GM19035 (cell line): ENCODE data around the gene XDH.
A peak's percentile ranks its signal among the peaks of the same experiment; 100 is the strongest.

Experiments
- ATAC-seq: cut with Tn5 transposase; IDR thresholded peaks from one replicate; pipeline ENCODE4 v1.9.1; 2021; ENCODE audit not compliant: unreplicated experiment

Gene XDH

DNA sequence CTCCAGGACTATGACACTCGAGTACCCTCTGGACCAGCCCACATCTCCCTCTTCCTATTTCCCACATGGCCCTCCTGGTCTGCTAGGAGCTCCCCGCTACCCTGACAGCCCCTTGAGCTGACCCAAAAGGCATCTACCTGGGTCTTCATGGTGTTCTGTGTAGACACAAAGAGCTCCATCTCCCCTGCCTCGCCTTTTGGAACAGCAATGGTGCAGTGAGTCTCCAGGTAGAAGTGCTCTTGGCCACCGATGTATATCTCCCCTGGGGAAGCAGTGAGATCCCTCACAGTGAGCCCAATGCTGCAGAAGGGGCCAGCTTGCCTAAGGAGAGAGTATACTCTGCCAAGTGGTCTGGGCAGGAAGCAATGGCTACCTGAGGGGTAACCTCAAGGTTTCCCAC lies 47.8 kb downstream of the XDH start:
- ATAC-seq, result no peak

DNA sequence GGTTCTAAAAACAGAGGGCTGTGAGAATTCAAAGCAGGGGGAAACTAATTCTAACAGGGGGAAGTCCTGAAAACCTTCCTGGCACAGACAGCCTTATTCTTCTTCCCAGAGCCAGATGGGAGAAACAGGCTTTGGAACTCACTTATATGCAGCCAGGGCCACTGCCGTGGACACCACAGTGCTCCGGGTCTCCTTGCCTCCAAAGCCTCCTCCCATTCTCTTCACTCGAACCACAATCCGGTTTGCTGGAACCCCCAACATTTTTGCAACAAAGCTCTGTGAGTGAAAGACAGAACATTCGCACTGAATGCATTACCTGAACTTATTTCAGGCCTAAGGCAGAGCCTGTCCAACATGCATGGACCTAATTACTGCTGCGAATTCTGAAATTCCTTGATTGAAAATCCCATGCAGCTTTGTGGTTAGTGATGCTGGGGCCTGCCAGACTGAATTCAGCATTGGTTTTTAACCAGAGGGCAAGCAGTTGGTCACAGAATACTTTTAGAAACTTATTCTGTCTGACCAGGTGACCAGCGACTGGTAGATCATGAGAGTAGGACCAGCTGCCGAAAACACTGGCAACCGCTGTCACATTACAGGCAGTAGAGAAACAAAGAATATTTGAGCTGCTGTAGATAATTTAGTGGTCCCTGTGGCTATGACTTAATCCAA lies 48.6 kb downstream of the XDH start:
- no peak for ATAC-seq

DNA sequence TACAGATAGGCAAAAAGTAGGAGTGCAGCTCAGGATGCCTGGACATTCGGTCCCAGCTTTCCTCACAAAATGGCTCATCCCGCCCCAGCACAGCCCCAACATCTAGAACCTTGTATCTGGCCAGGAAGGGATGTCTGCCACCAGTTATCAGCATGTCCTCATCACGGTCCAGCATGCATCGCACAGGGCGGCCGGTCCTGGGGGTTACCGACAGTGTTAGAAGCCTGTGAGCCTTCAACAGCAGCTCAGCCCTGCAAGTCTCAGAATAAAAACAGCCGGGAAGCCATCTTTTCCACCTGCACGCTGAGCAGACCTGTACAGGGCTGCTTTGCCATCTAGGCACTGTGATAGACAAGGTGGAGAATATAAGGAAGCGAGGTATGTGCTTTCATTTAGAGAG lies 49.2 kb downstream of the XDH start:
- ATAC-seq, result no peak

DNA sequence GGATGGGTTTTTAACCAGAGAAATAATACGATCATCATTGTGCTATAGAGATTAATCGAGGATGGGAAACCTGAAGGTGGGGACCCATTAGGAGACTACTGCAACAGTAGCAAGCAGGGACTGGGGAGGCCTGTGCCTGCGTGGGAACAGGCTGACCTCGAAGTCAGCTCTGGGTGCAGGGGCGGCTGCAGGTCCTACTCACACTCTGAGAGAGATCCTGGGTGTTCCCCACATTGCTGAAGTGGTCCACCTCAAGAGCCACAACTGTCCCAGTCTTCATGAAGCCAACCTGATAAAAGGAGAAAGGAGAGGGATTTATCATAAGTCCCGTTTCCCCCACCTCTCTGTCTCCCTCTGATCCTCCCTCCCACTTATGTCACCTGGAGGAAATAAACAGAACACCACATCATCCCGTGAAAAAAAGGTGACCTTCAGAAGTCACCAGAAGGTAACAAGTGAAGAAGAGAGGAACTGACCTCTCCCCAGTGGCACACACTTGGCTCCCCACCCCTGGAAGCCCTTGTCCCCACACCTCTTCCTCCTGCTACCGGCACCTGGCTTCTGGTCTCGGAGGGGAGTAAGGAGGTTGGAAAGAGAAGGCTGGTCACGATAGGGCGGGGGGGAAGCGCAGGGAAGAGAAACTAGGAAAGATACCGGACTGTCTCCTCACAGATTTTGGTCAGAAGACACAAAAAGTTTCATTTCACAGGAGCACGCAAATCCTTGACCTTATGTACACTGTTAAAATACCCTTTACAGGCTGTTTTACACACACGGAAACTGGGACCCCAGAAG lies 50.4 kb downstream of the XDH start:
- ATAC-seq, result no peak

DNA sequence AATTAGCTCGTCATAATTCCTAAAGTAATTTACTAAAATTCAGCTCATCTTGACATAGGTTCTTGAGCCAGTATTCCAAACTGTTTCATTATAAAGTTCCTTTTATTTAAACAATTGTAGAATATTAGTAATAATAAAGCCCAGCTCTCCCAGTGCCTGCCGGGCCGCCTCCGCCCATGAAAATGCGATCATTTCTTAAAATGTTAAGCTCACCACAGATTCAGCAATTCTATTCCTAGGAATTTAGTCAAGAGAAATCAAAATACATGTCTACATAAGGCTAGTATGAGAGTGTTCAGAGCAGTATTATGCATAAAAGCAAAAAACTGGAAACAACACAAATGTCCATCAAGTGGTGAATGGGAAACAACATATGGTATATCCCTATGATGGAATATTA lies 52.0 kb downstream of the XDH start:
- no peak for ATAC-seq

DNA sequence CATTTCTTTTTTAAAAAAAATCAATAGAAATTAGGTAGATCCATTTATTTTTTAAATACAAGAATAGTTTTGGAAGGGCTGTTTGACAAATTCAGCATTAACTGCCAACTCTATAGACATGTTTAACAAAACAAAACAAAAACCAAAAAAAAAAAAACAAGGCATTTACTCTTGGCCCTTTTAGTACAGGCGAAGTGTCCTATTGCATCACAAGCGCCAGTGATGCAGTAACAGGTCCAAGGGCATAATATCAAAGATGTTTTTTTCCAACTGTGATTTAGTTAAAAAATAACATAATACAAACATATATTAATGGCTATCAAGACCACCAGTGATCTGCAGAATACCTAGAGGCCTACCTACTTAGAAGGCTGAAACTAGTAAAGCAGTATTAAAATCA lies 55.3 kb downstream of the XDH start:
- ATAC-seq, result no peak

DNA sequence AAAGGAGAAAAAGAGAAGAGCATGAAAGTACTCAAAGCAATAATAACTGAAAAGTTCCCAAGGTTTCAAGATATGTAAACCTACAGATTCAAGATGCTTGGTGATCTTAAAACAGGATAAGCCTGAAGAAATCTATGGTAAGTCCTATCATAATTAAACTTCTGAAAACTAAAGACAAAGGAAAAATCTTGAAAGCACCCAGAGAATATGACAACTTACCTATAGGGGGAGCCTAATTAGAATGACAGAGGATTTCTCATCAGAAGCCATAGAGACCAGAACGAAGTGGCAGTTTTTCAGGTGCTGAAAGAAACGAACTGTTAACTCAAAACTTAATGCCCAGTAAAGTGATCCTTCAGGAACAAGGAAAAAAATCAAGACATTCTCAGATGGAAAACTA lies 59.7 kb downstream of the XDH start:
- ATAC-seq, result no peak

DNA sequence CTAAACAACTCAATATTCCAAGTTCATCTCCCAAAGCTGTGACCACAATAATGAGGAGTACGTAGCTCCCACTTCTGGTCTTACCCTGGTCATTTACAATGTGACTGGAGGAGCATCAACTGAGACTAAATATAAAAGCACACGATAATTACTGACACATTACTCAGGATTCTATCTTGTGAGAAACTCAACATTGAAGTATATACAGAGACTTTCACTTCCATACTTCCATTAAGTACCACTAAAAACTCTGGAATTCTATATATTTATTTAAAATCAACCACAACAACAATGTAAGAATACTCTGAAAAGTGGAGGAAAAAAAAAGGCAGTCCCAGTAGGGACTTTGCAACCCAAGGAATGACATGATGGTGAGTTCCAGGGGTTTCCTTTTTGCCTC lies 61.4 kb downstream of the XDH start:
- ATAC-seq, result no peak

DNA sequence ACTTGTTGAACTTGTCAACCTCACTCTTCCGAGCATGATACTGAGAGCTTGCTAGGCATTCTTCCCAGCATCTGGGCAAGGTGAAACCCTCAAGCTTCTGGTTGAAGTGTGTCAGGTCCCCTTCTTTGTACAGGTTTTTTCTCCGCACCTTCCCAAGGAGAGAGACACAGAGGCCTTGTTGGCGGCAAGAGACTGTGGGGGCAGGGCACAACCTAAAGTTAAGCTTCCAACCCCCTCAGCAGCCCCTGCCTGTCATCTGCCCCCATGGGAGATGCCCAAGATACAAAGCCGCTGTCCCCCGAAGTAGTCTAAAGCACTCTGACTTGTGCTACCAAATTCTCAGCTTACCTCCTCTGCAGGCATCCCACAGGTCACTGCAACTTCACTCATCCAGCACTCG lies 64.9 kb downstream of the XDH start:
- ATAC-seq, result no peak

DNA sequence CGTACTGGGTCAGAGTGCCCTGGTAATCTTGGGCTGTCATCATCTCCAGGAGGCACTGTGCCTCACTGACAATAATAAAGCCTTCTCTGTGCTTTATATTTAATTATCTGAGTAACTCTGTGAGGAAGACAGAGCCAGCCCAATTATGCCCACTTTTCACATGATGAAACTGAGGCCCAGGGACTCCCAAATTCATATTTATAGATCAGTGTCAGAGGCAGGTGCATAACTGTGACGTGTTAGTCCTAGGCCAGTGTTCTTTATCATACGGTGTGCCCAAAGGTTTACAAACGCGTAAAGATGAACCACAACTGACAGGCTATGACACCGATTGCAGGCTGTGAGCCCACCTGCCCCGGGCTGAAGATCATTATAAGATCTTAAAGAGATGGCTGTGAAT lies 65.4 kb downstream of the XDH start:
- ATAC-seq, result no peak

DNA sequence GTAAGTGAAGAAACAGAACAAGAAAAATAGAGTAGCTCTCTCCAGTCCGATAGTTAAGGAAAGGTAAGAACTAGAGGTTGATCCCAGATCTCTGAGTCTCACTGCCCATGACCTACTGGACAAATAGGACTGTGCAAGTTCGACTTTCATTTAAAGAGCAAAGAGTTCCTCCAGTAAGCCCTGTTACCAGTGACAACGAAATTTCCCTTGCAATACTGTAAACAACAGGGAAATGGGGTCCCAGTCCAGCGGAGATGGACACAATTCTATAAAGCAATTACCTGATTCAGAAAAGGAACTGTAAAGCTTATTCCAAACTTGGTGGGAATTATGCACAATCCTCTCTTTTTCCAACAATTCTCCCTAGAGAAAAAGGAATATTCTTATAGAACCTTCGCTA lies 65.9 kb downstream of the XDH start:
- no peak for ATAC-seq

DNA sequence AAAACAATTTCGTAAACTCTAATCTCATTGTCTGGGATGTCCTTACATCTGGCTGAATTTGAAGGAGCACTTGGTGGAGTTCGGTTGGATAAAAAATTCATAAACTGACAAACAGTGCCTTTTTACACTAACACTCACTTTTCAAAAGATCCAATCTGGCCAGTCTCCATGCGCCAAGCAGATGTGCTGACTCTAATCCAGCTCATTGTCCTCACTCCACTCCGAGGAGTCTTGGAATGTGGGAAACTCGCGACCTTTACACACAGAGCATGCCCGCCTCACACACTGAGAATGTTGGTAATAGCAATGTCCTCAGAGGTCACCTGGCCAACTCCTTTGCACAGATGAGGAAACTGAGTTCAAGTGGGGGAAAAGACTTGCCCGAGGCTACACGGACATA lies 66.8 kb downstream of the XDH start:
- ATAC-seq, result no peak

DNA sequence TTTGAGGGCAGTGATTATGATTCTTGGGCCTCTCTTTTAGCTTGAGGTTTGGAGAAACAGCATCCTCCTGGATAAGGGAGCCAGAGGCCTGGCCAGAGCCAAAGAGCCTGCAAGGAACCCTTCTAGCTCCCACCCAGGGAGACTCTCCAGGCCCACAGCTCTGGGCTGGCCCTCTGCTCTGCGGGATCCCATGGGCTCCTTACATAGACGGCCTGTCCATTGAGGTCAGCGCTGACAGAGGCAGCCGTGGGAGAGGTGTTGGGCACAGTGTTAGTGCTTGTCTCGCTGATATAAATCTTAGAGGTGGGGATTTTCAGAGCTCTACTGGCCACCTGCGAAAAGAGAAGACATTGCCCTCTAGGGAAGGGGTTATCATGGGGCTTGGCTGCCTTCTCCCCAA lies 67.2 kb downstream of the XDH start:
- no peak for ATAC-seq

DNA sequence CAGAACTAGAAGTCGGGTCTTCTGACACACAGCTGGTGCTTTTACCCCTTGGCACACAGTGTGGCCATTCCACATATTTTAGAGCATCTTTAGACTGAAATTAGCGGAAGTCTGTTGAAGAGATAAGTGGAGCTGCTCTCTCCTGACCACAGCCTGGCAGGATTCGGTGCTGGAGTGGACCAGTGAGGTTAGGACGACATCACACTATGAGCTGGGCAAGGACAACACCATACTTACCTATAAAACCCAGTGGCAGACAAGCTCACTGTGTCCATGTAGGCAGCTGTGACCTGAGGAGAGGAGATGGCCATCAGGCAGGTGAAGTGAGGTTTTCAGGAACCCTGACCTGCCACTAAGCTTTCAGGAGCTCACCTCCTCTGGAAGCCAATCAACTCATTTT lies 70.1 kb downstream of the XDH start:
- no peak for ATAC-seq

DNA sequence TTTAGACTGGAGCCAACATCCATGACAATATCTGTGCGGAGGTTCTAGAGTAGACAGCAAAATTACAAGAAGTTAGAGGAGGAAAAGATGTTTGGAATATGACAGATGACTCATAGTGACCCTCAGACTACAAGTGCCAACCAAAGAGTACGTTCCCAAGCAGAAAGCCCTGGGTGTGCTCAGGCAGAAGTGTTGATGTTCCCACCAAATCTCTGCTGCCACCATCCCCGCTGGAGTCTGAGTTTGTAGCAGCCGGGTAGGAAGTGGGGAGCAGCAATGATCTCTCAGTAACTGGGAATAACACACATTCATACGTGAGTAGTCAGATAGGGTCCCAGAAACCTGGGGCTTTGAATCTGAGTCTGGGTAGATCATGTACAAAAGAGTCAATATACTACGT lies 73.2 kb downstream of the XDH start:
- ATAC-seq, result no peak

DNA sequence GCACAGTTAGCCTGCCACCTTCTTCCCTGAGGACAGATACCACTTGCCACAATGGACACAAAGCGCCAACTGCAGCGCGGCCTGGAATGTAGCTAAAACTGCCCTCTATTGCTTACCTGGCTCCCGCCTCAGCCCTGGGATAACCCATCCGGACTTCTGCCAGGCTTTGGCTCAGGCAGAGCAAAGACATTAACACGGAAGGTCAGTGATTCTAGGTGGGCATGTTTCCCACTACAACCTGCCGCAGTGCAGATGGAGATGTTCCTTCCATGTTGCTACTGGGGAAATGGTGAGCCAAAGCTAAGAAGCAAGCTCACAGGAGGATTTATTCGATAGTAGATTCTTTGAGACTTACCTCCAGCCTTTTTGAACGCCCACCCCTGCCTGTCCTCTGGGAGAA lies 74.8 kb downstream of the XDH start:
- ATAC-seq, result no peak

DNA sequence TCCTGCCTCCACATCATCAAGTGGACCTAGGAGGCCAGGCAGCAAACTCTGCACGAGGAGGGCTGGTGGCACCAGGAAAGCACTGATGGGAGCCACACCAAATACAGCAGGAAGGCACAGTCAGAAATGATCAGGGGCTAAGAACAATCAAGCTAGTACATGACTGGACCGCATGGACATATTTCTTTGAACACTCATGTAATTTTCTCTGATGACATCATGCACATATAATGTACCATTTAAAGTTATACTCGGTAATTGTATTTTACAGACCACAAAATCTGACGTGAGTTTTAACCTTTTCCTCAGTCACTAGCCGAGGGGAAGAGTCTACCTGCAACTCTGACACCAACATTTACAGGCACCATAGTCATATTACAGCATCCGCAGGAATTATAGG lies 76.7 kb downstream of the XDH start:
- no peak for ATAC-seq

DNA sequence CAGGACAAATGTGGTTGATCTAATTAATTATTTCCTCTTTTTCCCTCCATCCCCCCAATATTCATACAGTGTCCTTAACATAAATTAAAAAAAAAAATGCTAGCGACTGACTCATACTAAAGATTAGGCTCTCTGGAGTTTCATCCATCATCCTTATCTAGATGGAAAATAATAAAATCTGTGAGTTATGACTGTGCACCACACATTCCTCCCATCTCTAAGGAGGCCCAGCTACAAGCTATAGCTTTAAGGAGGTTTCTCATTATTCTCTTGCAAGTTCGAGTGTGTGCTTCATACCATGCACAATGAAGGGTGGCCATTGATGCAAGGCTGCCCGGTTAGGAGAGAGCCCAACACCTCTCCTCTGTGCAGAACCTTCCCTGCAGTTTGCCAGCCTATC lies 77.3 kb downstream of the XDH start:
- no peak for ATAC-seq

DNA sequence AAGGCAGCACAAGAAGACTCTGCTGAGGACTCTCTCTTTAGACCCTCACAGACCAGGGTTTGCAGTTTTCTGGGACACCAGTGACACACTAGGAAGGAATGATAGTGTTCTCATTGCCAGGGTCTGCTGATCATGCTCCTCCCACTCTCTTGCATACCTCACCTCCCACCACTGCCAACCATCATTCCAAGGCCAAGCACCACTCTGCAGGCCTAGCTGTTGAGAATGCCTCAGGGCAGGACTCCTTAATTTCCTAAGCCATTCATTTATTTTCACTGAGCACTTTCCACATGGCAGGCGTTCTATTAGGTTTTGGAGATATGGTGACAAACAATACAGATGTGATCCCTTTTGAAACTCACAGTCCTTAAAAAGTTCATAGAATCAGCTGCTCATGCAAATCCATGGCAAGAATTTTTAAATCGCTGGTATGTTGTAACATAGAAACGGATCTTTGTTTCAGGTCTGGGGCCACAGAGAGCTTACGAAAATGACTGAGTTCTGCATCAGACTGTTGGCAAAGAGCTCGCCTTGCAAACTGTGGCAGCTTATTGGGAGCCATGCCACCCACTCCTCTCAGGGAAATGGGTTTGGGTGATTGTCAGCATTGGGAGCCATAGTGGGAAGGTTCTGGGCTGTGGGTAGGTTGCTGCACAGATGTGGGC lies 78.5 kb downstream of the XDH start:
- ATAC-seq, result no peak

DNA sequence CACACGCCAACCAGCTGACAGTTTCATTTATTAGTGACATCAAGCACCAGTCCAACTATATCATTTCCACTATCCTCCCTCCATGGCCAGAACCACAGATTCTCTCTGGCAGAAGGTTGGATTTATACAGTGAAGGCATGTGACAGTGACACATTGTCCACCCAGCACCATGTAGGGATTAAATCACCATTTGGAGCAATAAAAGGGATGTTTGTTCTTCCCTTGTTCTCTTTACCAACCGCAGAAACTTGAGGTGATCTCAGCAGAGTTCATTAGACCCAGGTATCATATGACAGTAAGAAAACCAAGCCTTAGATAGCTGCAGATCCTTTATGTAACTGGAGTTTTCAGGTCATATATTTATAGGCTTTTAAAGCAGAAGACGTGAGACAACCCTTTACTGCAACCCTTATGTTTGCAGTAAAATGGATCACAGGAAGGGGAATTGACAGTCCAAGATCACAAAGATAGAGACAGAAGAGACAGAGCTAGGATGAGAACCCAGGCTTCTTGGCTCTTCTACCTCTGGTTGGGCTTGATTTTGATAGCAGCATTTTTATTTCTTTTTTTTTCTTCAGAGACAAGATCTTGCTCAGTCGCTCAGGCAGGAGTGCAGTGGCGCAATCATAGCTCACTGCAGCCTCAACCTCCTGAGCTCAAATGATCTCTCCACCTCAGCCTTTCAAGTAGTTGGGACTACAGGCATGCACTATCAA lies 80.1 kb downstream of the XDH start:
- ATAC-seq, result no peak

DNA sequence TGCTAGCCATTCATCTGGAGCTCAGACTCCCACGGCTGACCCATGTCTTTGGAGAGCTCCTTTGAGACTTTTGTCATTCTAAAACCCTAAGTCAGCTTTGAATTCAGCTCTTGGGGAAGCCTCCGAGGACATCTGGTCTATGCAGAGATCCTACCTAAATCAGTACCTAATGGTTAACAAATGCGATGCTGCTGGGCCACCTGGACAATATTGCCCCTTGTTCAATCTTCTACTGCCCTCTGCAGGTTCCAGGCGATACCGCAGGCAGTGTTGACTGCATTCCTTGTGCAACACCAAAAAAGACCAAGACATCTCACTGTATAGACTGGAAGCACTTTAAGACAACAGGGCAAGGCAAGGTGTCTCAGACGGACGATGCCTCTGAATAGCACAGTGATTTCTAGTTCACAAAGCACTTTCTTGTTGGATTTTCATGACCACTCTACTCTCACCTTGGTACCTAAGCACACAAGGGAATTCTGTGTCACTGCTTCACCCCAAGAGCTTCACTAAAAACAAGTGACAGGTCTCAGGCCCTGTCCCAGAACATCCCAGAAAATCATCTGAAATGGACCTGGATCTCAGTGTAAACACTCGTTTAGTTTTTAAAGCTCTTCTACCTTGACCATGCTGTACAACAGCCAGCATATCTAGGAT lies 80.9 kb downstream of the XDH start:
- peak; percentile 85 for ATAC-seq
